ENCODE results near the gene NUB1. TPM values are rescaled to one million over a fixed set of nuclear protein-coding genes. Genes with fewer than 3 reads are reported as not detected.

NUB1 gene
- total RNA-seq, 4 donors from 2014 or later = 27.9 to 51.1 (median 39.1) TPM

DNA sequence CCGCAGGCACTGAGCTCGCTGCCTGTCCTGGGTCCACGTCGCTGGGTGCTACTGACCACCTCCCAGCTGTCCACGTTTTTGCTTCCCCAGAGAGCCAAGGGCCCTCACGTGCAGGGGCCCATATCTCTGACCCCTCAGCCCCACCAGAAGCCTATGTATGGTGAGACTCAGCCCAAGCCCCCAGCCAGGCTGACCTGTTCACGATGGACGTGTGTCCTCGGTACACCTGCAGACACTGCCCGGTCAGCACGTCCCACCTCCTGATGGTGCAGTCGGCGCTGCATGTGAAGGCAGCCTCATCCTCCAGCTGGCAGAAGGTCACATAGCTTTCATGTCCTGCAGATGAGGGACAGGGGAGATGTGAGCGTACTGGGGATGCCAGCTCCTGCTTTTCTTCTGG lies 58.3 kb downstream of the NUB1 start:
- H3K4me3 ChIP-seq = no peak overlapping the region
- intact Hi-C loops (cut with DNase I; ENCODE audit: low total_unique reads) = no loop called here
- H3K27ac ChIP-seq = no peak overlapping the region
- DNase-seq = no peak
- peaks cover 0 to 3% of the 10 kb centered on the region in 2 donors for H3K4me1 ChIP-seq
- no peaks in the 10 kb centered on the region for H3K36me3 ChIP-seq
- H3K27me3 ChIP-seq = no peaks in the 10 kb centered on the region
- TF ChIP-seq POLR2A (IDR thresholded peaks at IDR 0.05) = no peak
- TF ChIP-seq, protein P1, sequence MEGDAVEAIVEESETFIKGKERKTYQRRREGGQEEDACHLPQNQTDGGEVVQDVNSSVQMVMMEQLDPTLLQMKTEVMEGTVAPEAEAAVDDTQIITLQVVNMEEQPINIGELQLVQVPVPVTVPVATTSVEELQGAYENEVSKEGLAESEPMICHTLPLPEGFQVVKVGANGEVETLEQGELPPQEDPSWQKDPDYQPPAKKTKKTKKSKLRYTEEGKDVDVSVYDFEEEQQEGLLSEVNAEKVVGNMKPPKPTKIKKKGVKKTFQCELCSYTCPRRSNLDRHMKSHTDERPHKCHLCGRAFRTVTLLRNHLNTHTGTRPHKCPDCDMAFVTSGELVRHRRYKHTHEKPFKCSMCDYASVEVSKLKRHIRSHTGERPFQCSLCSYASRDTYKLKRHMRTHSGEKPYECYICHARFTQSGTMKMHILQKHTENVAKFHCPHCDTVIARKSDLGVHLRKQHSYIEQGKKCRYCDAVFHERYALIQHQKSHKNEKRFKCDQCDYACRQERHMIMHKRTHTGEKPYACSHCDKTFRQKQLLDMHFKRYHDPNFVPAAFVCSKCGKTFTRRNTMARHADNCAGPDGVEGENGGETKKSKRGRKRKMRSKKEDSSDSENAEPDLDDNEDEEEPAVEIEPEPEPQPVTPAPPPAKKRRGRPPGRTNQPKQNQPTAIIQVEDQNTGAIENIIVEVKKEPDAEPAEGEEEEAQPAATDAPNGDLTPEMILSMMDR (IDR thresholded peaks at IDR 0.05) = no peak
- no peaks in the 10 kb centered on the region for H3K9me3 ChIP-seq

DNA sequence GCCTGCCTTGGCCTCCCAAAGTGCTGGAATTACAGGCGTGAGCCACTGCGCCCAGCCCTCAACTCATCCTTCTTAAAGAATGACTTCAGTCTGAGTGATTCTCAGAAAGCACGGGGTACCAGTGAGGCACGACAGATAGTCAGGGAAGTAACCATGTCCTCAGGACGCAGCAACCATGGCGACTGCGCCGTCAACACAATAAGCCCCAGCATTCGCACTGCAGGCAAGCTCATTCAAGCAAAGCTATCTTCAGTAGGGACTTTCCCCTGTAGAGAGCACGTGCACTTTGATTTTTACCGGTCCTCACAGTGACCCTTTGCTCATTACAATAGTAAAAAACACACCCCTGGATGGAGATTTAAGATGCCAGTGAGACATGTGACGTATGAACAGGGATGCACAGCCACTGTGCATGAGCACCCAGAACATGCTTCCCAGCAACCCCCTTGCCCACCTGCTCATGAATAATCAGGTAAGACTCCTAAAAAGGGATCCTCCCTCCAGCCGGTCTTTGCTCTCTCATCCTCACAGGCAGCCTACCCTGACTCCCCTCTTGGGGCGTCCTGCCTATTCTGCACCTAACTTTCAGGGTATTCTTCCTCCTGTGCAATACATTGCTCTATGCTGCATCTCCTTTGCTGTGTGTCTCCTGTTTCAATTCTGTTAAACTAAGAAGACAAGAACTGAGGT lies 59.2 kb downstream of the NUB1 start:
- DNase-seq = no peak
- peaks cover 0 to 4% of the 10 kb centered on the region in 2 donors for H3K4me1 ChIP-seq
- no peak overlapping the region for H3K4me3 ChIP-seq
- no peaks in the 10 kb centered on the region for H3K9me3 ChIP-seq
- intact Hi-C loops (cut with DNase I; ENCODE audit: low total_unique reads) = no loop called here
- H3K36me3 ChIP-seq = no peaks in the 10 kb centered on the region
- no peaks in the 10 kb centered on the region for H3K27me3 ChIP-seq
- H3K27ac ChIP-seq = no peak overlapping the region
- TF ChIP-seq POLR2A (IDR thresholded peaks at IDR 0.05) = no peak
- TF ChIP-seq, protein P1 (IDR thresholded peaks at IDR 0.05) = no peak

DNA sequence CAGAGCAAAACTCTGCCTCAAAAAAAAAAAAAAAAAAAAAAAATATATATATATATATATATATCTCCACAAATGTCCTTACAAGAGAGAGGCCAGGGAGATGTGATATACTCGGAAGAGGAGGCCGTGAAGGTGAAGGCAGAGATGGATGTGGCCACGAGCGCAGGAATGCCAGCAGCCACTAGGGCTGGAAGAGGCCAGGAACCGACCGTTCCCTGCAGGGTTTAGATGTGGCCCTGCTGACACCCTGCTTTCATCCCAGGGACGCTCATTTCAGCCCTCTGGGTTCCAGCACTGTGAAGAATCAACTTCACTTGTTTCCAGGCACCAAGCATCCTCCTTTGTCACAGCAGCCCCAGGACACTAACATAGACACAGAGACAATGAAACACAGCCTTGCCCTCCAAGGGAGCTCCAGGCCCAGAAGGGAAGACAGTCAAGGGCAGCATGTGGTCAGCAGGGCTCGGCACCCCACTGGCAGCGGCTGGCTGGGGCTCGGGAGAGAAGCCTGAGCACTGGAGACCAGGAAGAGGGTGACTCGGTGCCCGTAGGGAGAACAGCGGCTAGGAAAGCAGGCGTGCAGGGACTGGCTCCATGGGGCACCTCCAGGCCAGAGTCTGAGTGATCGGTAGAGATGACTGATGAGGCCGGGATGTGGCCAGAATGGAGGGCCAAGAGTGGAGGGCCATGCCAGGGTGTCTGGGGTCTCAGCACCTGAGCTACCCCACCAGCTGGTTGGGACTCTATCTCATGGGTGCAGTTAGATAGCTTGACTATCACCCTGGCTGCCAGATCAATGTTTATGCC lies 60.6 kb downstream of the NUB1 start:
- DNase-seq = no peak
- H3K27ac ChIP-seq = no peak overlapping the region
- intact Hi-C loops (cut with DNase I; ENCODE audit: low total_unique reads) = no loop called here
- TF ChIP-seq, protein P1 (IDR thresholded peaks at IDR 0.05) = no peak
- TF ChIP-seq POLR2A (IDR thresholded peaks at IDR 0.05) = no peak
- peaks cover 0 to 4% of the 10 kb centered on the region in 2 donors for H3K4me1 ChIP-seq
- no peaks in the 10 kb centered on the region for H3K9me3 ChIP-seq
- no peaks in the 10 kb centered on the region for H3K27me3 ChIP-seq
- no peaks in the 10 kb centered on the region for H3K36me3 ChIP-seq
- no peak overlapping the region for H3K4me3 ChIP-seq

DNA sequence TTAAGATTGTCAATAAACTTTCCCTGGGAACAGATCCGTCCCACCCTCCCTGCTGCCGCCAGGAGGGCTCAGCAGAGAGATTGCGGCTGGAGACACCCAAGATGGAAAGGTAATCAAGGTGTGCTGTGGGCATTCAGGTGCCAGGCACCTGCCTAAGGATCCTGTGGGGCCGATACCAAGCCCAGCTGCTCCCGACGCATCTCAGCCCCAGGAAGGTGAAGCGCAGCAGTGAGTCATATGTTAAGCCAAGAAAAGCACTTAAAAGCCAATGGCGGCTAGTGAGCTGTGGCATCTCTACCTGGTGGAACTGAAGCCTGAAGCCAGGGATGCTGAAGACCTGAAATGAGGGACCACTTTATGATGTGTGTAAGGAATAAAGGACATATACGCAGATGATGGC lies 62.2 kb downstream of the NUB1 start:
- Histone ChIP-seq H3K4me3 (no peak overlapping the region), H3K9me3 (no peaks in the 10 kb centered on the region), H3K27ac (peak overlapping the region; percentile 34 to 43), H3K4me1 (peaks cover 0 to 4% of the 10 kb centered on the region in 2 donors), H3K27me3 (no peaks in the 10 kb centered on the region), H3K36me3 (no peaks in the 10 kb centered on the region)
- intact Hi-C loops (cut with DNase I; ENCODE audit: low total_unique reads) = no loop called here
- DNase-seq = no peak
- TF ChIP-seq, protein P1 (IDR thresholded peaks at IDR 0.05) = no peak
- no peak for TF ChIP-seq POLR2A (IDR thresholded peaks at IDR 0.05)
